ENCODE measurements around the gene ZAR1L.

ZAR1L gene

GRCh38 chr13:32284927-32285632, 30.1 kb downstream of the ZAR1L start:
- H3K4me3 Mint-ChIP-seq, result no peak overlapping the region
- no peaks in the 10 kb centered on the region for H3K4me1 Mint-ChIP-seq (ENCODE audit: low read depth)
- H3K27me3 Mint-ChIP-seq (ENCODE audit: low read depth), result peaks cover 2% of the 10 kb centered on the region
- H3K36me3 Mint-ChIP-seq (ENCODE audit: low read depth), result no peaks in the 10 kb centered on the region
- no peaks in the 10 kb centered on the region for H3K9me3 Mint-ChIP-seq
- no peak overlapping the region for H3K27ac Mint-ChIP-seq
- DNase-seq (ENCODE audit: low spot score), result no peak

- H3K4me3 Mint-ChIP-seq, result no peak overlapping the region
- no peak for DNase-seq (ENCODE audit: low spot score)
- H3K27me3 Mint-ChIP-seq (ENCODE audit: low read depth), result no peaks in the 10 kb centered on the region
- H3K27ac Mint-ChIP-seq, result no peak overlapping the region
- peaks cover 8% of the 10 kb centered on the region for H3K36me3 Mint-ChIP-seq (ENCODE audit: low read depth)
- no peaks in the 10 kb centered on the region for H3K9me3 Mint-ChIP-seq
- H3K4me1 Mint-ChIP-seq (ENCODE audit: low read depth), result peaks cover 5% of the 10 kb centered on the region
Observed at GRCh38 chr13:32282096-32282711, 33.0 kb downstream of the ZAR1L start.

GRCh38 chr13:32281096-32281495, 34.1 kb downstream of the ZAR1L start:
- peaks cover 5% of the 10 kb centered on the region for H3K4me1 Mint-ChIP-seq (ENCODE audit: low read depth)
- no peak overlapping the region for H3K4me3 Mint-ChIP-seq
- peaks cover 10% of the 10 kb centered on the region for H3K36me3 Mint-ChIP-seq (ENCODE audit: low read depth)
- no peaks in the 10 kb centered on the region for H3K27me3 Mint-ChIP-seq (ENCODE audit: low read depth)
- no peak overlapping the region for H3K27ac Mint-ChIP-seq
- DNase-seq (ENCODE audit: low spot score), result no peak
- H3K9me3 Mint-ChIP-seq, result no peaks in the 10 kb centered on the region

- no peaks in the 10 kb centered on the region for H3K9me3 Mint-ChIP-seq
- DNase-seq (ENCODE audit: low spot score), result peak; percentile 19
- peaks cover 14% of the 10 kb centered on the region for H3K36me3 Mint-ChIP-seq (ENCODE audit: low read depth)
- H3K4me3 Mint-ChIP-seq, result no peak overlapping the region
- no peaks in the 10 kb centered on the region for H3K27me3 Mint-ChIP-seq (ENCODE audit: low read depth)
- H3K27ac Mint-ChIP-seq, result no peak overlapping the region
- H3K4me1 Mint-ChIP-seq (ENCODE audit: low read depth), result peaks cover 5% of the 10 kb centered on the region
Observed at GRCh38 chr13:32278426-32278825, 36.7 kb downstream of the ZAR1L start.

- no peak overlapping the region for H3K27ac Mint-ChIP-seq
- DNase-seq (ENCODE audit: low spot score), result no peak
- H3K4me1 Mint-ChIP-seq (ENCODE audit: low read depth), result peaks cover 5% of the 10 kb centered on the region
- H3K4me3 Mint-ChIP-seq, result no peak overlapping the region
- H3K9me3 Mint-ChIP-seq, result no peaks in the 10 kb centered on the region
- H3K36me3 Mint-ChIP-seq (ENCODE audit: low read depth), result peaks cover 14% of the 10 kb centered on the region
- no peaks in the 10 kb centered on the region for H3K27me3 Mint-ChIP-seq (ENCODE audit: low read depth)
Observed at GRCh38 chr13:32277839-32278238, 37.3 kb downstream of the ZAR1L start.

- Mint-ChIP-seq H3K27ac (no peak overlapping the region), H3K27me3 (ENCODE audit: low read depth) (no peaks in the 10 kb centered on the region), H3K36me3 (ENCODE audit: low read depth) (peaks cover 14% of the 10 kb centered on the region), H3K9me3 (no peaks in the 10 kb centered on the region), H3K4me1 (ENCODE audit: low read depth) (no peaks in the 10 kb centered on the region), H3K4me3 (no peak overlapping the region)
- DNase-seq (ENCODE audit: low spot score), result no peak
Observed at GRCh38 chr13:32272021-32272683, 43.0 kb downstream of the ZAR1L start.

- no peaks in the 10 kb centered on the region for H3K9me3 Mint-ChIP-seq
- no peak overlapping the region for H3K4me3 Mint-ChIP-seq
- H3K27ac Mint-ChIP-seq, result no peak overlapping the region
- H3K27me3 Mint-ChIP-seq (ENCODE audit: low read depth), result no peaks in the 10 kb centered on the region
- no peaks in the 10 kb centered on the region for H3K4me1 Mint-ChIP-seq (ENCODE audit: low read depth)
- DNase-seq (ENCODE audit: low spot score), result no peak
- H3K36me3 Mint-ChIP-seq (ENCODE audit: low read depth), result peaks cover 18% of the 10 kb centered on the region
Observed at GRCh38 chr13:32267836-32268439, 47.2 kb downstream of the ZAR1L start.

- H3K4me1 Mint-ChIP-seq (ENCODE audit: low read depth), result no peaks in the 10 kb centered on the region
- H3K27me3 Mint-ChIP-seq (ENCODE audit: low read depth), result no peaks in the 10 kb centered on the region
- no peaks in the 10 kb centered on the region for H3K9me3 Mint-ChIP-seq
- no peak overlapping the region for H3K4me3 Mint-ChIP-seq
- H3K36me3 Mint-ChIP-seq (ENCODE audit: low read depth), result peaks cover 25% of the 10 kb centered on the region
- no peak for DNase-seq (ENCODE audit: low spot score)
- H3K27ac Mint-ChIP-seq, result no peak overlapping the region
Observed at GRCh38 chr13:32266130-32266529, 49.0 kb downstream of the ZAR1L start.

- H3K4me1 Mint-ChIP-seq (ENCODE audit: low read depth), result no peaks in the 10 kb centered on the region
- no peak overlapping the region for H3K27ac Mint-ChIP-seq
- no peak overlapping the region for H3K4me3 Mint-ChIP-seq
- peaks cover 25% of the 10 kb centered on the region for H3K36me3 Mint-ChIP-seq (ENCODE audit: low read depth)
- H3K9me3 Mint-ChIP-seq, result no peaks in the 10 kb centered on the region
- no peak for DNase-seq (ENCODE audit: low spot score)
- no peaks in the 10 kb centered on the region for H3K27me3 Mint-ChIP-seq (ENCODE audit: low read depth)
Observed at GRCh38 chr13:32265726-32266125, 49.4 kb downstream of the ZAR1L start.

GRCh38 chr13:32264407-32264806, 50.8 kb downstream of the ZAR1L start:
- Mint-ChIP-seq H3K4me1 (ENCODE audit: low read depth) (no peaks in the 10 kb centered on the region), H3K9me3 (no peaks in the 10 kb centered on the region), H3K27ac (no peak overlapping the region), H3K4me3 (no peak overlapping the region), H3K27me3 (ENCODE audit: low read depth) (no peaks in the 10 kb centered on the region), H3K36me3 (ENCODE audit: low read depth) (peaks cover 23% of the 10 kb centered on the region)
- no peak for DNase-seq (ENCODE audit: low spot score)

- Mint-ChIP-seq H3K4me1 (ENCODE audit: low read depth) (no peaks in the 10 kb centered on the region), H3K36me3 (ENCODE audit: low read depth) (peaks cover 20% of the 10 kb centered on the region), H3K27me3 (ENCODE audit: low read depth) (no peaks in the 10 kb centered on the region), H3K27ac (no peak overlapping the region), H3K4me3 (no peak overlapping the region), H3K9me3 (no peaks in the 10 kb centered on the region)
- no peak for DNase-seq (ENCODE audit: low spot score)
Observed at GRCh38 chr13:32262619-32263018, 52.5 kb downstream of the ZAR1L start.

- no peak for DNase-seq (ENCODE audit: low spot score)
- Mint-ChIP-seq H3K4me3 (no peak overlapping the region), H3K27ac (no peak overlapping the region), H3K4me1 (ENCODE audit: low read depth) (no peaks in the 10 kb centered on the region), H3K27me3 (ENCODE audit: low read depth) (no peaks in the 10 kb centered on the region), H3K9me3 (no peaks in the 10 kb centered on the region), H3K36me3 (ENCODE audit: low read depth) (peaks cover 19% of the 10 kb centered on the region)
Observed at GRCh38 chr13:32262165-32262564, 53.0 kb downstream of the ZAR1L start.

GRCh38 chr13:32261567-32261966, 53.6 kb downstream of the ZAR1L start:
- peaks cover 17% of the 10 kb centered on the region for H3K36me3 Mint-ChIP-seq (ENCODE audit: low read depth)
- H3K27me3 Mint-ChIP-seq (ENCODE audit: low read depth), result no peaks in the 10 kb centered on the region
- no peaks in the 10 kb centered on the region for H3K9me3 Mint-ChIP-seq
- H3K4me1 Mint-ChIP-seq (ENCODE audit: low read depth), result no peaks in the 10 kb centered on the region
- no peak overlapping the region for H3K4me3 Mint-ChIP-seq
- no peak for DNase-seq (ENCODE audit: low spot score)
- no peak overlapping the region for H3K27ac Mint-ChIP-seq

GRCh38 chr13:32259116-32259515, 56.0 kb downstream of the ZAR1L start:
- Mint-ChIP-seq H3K4me3 (no peak overlapping the region), H3K4me1 (ENCODE audit: low read depth) (peaks cover 5% of the 10 kb centered on the region), H3K27ac (no peak overlapping the region), H3K9me3 (no peaks in the 10 kb centered on the region), H3K36me3 (ENCODE audit: low read depth) (peaks cover 9% of the 10 kb centered on the region), H3K27me3 (ENCODE audit: low read depth) (no peaks in the 10 kb centered on the region)
- no peak for DNase-seq (ENCODE audit: low spot score)
